ENCODE results near the gene DAAM1.

The DAAM1 gene

DNA sequence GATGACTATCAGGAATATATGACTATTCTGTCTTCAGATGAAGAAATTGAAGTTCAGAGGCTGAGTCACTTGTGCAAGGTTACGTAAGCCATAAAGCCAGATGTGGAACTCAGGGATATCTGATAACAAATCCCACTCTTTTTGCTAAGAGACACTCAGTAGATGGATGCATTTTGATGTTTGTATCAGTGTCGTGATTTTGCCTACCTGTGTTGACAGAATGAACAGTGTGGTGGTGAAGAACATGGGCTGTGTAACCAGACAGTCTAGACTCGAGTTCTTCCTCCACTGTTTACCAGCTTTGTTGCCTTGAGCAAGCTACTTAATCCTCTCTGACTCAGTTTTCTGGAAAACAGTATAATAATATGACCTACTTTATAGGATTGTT, 93.9 kb downstream of the DAAM1 start:
- Mint-ChIP-seq H3K36me3 (ENCODE audit: low read depth) (peaks cover 56% of the 10 kb centered on the region), H3K4me3 (no peak overlapping the region), H3K27me3 (ENCODE audit: low read depth) (no peaks in the 10 kb centered on the region), H3K27ac (no peak overlapping the region), H3K9me3 (peaks cover 24% of the 10 kb centered on the region), H3K4me1 (peaks cover 19% of the 10 kb centered on the region)
- TF ChIP-seq, protein P1, sequence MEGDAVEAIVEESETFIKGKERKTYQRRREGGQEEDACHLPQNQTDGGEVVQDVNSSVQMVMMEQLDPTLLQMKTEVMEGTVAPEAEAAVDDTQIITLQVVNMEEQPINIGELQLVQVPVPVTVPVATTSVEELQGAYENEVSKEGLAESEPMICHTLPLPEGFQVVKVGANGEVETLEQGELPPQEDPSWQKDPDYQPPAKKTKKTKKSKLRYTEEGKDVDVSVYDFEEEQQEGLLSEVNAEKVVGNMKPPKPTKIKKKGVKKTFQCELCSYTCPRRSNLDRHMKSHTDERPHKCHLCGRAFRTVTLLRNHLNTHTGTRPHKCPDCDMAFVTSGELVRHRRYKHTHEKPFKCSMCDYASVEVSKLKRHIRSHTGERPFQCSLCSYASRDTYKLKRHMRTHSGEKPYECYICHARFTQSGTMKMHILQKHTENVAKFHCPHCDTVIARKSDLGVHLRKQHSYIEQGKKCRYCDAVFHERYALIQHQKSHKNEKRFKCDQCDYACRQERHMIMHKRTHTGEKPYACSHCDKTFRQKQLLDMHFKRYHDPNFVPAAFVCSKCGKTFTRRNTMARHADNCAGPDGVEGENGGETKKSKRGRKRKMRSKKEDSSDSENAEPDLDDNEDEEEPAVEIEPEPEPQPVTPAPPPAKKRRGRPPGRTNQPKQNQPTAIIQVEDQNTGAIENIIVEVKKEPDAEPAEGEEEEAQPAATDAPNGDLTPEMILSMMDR (IDR thresholded peaks at IDR 0.05; ENCODE audit: unreplicated experiment in 3 of 3): no peak

GRCh38 chr14:59283361-59283760, 94.9 kb downstream of the DAAM1 start:
- Mint-ChIP-seq H3K27ac (no peak overlapping the region), H3K36me3 (ENCODE audit: low read depth) (peaks cover 56% of the 10 kb centered on the region), H3K4me1 (peaks cover 10% of the 10 kb centered on the region), H3K27me3 (ENCODE audit: low read depth) (no peaks in the 10 kb centered on the region), H3K4me3 (no peak overlapping the region), H3K9me3 (peaks cover 24% of the 10 kb centered on the region)
- TF ChIP-seq, protein P1 (IDR thresholded peaks at IDR 0.05; ENCODE audit: unreplicated experiment in 3 of 3): no peak

- TF ChIP-seq, protein P1 (IDR thresholded peaks at IDR 0.05; ENCODE audit: unreplicated experiment in 3 of 3): no peak
- H3K9me3 Mint-ChIP-seq: peaks cover 24% of the 10 kb centered on the region
- peaks cover 59% of the 10 kb centered on the region for H3K36me3 Mint-ChIP-seq (ENCODE audit: low read depth)
- no peak overlapping the region for H3K4me3 Mint-ChIP-seq
- H3K4me1 Mint-ChIP-seq: peaks cover 3% of the 10 kb centered on the region
- no peak overlapping the region for H3K27ac Mint-ChIP-seq
- no peaks in the 10 kb centered on the region for H3K27me3 Mint-ChIP-seq (ENCODE audit: low read depth)
Observed at GRCh38 chr14:59284059-59284458, 95.6 kb downstream of the DAAM1 start.

- H3K4me3 Mint-ChIP-seq: no peak overlapping the region
- peaks cover 23% of the 10 kb centered on the region for H3K36me3 Mint-ChIP-seq (ENCODE audit: low read depth)
- H3K9me3 Mint-ChIP-seq: no peaks in the 10 kb centered on the region
Observed at GRCh38 chr14:59292028-59292427, 103.6 kb downstream of the DAAM1 start.

DNA sequence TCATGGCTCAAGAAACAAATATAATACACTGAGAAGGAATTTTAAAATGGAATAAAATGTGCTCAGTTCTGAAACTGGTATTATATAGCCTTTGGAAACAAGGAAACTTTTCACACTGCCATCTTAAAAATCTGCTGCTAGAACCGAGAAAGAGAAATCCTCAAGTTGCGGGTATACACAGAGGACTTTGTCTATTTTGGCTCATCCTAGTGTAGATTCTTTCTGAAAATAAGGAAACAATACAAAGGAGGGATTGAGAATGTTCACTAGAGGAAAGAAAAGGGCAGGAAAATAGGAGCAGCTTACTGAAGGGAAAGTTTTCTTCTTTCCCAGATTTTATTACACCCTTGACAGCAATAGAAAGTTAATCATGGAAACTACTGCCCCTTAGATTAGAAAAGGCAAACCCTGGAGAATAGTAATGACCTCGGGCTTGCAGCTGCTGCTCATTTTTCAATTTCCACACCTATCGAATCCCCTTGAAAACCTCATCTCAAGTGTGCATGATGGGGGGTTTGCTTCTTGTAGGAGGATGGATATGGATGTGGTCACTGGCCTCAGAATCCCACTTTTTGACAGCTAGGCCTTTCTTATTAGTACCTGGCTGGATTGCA, 104.6 kb downstream of the DAAM1 start:
- Mint-ChIP-seq H3K4me1 (peaks cover 36% of the 10 kb centered on the region), H3K4me3 (no peak overlapping the region), H3K27ac (peak overlapping the region; percentile 58 to 83 (median 79)), H3K9me3 (no peaks in the 10 kb centered on the region), H3K36me3 (ENCODE audit: low read depth) (peaks cover 23% of the 10 kb centered on the region), H3K27me3 (ENCODE audit: low read depth) (no peaks in the 10 kb centered on the region)
- TF ChIP-seq, protein P1 (IDR thresholded peaks at IDR 0.05; ENCODE audit: unreplicated experiment in 3 of 3): no peak

More at GRCh38 chr14:59292028-59292427, 103.6 kb downstream of the DAAM1 start:
- Mint-ChIP-seq H3K4me1 (peaks cover 36% of the 10 kb centered on the region), H3K27me3 (ENCODE audit: low read depth) (no peaks in the 10 kb centered on the region), H3K27ac (peak overlapping the region in 2 of 3 experiments; percentile 58 to 79)
- TF ChIP-seq, protein P1 (IDR thresholded peaks at IDR 0.05; ENCODE audit: unreplicated experiment in 3 of 3): no peak

All from nephron (organoid).